Lower leg skin (tissue), 3 donors: ENCODE measurements around the gene SETSIP.

Source experiments
- CTCF ChIP-seq, 3 donors: fragments of 450-650 bp; IDR thresholded peaks; one replicate each; pipeline ENCODE4 v1.5.1; 2016; ENCODE audit warnings: antibody characterized with exemption in 3 of 3, mild to moderate bottlenecking in 3 of 3, moderate library complexity in 2 of 3
- POLR2A ChIP-seq, 2 donors: fragments of 450-650 bp; IDR thresholded peaks; one replicate each; pipeline ENCODE4 v1.6.1; 2016 to 2017; ENCODE audit warnings: antibody characterized with exemption in 2 of 2, mild to moderate bottlenecking in 1 of 2, moderate library complexity in 1 of 2

DNA sequence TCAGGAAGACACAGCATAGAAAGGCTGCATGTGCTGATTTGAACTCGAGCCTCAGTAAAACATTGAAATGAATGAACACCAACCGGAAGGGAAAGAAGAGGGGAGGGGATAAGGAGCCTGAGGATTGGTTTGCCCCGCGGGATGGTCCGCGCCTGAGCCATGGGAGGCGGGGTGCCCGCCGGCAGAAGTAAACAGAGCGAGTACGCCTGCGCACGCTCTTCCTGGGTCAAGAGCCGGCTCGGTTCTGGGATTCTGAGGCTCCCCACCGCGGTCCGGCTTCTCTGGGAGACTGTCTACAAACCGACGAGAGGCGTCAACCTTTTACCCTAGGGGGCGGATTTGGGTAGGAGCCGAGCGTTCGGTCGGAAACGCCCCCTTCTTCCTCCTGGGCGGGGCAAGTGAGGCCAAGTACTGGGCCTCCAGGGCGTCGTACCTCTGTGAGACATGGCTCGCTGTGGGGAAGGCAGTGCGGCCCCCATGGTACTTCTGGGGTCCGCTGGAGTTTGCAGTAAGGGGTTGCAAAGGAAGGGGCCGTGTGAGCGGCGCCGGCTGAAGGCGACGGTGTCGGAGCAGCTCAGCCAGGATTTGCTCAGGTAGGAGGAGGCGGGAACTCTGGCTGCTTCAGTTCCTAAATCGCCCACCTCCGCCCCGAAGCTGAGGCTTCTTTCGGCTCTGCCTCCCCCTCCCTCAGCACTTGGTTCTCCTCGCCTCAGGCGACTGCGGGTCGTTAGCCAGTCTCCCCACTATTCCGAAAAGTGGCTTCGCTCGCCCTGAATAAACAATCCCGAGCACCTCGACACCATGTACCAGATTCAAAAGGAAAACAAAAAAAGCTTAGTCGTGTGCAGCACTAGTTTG, 5.1 kb upstream of the SETSIP start, which contains the start of gene BTBD8:
- TF ChIP-seq CTCF (IDR thresholded peaks at IDR 0.05) = no peak
- TF ChIP-seq POLR2A (IDR thresholded peaks at IDR 0.05) = no peak
